ENCODE results near the gene MAP3K4.

MAP3K4 gene

GRCh38 chr6:161132384-161132783, 140.8 kb downstream of the MAP3K4 start:
- DNase-seq: no peak

- DNase-seq: no peak
These were observed 142.4 kb downstream of the MAP3K4 start for GRCh38 chr6:161133963-161134362.

- no peak for DNase-seq
These were observed 143.2 kb downstream of the MAP3K4 start for GRCh38 chr6:161134550-161135298.

GRCh38 chr6:161135695-161136591, 144.4 kb downstream of the MAP3K4 start:
- no peak for DNase-seq

GRCh38 chr6:161136655-161137054, 145.1 kb downstream of the MAP3K4 start:
- no peak for DNase-seq

GRCh38 chr6:161137320-161137719, 145.8 kb downstream of the MAP3K4 start:
- no peak for DNase-seq

- DNase-seq: no peak
These were observed 146.4 kb downstream of the MAP3K4 start for GRCh38 chr6:161137839-161138542.

GRCh38 chr6:161138543-161139303, 147.2 kb downstream of the MAP3K4 start:
- no peak for DNase-seq

GRCh38 chr6:161139304-161139765, 147.8 kb downstream of the MAP3K4 start:
- DNase-seq: no peak

- no peak for DNase-seq
These were observed 148.4 kb downstream of the MAP3K4 start for GRCh38 chr6:161139766-161140553.

GRCh38 chr6:161140554-161140875, 148.9 kb downstream of the MAP3K4 start:
- DNase-seq: no peak

- no peak for DNase-seq
These were observed 149.6 kb downstream of the MAP3K4 start for GRCh38 chr6:161141173-161141572.

- DNase-seq: no peak
These were observed 151.4 kb downstream of the MAP3K4 start for GRCh38 chr6:161142957-161143296.

GRCh38 chr6:161143663-161144430, 152.3 kb downstream of the MAP3K4 start:
- DNase-seq: no peak

- no peak for DNase-seq
These were observed 158.6 kb downstream of the MAP3K4 start for GRCh38 chr6:161150136-161150535.

GRCh38 chr6:161150566-161150965, 159.0 kb downstream of the MAP3K4 start:
- DNase-seq: no peak

- DNase-seq: no peak
These were observed 159.6 kb downstream of the MAP3K4 start for GRCh38 chr6:161151059-161151645.

GRCh38 chr6:161151660-161152526, 160.3 kb downstream of the MAP3K4 start:
- no peak for DNase-seq

GRCh38 chr6:161152527-161152862, 160.9 kb downstream of the MAP3K4 start:
- no peak for DNase-seq
